Smooth muscle cell of the brain vasculature (primary cell): ENCODE results near the gene ROR1.

ENCODE experiments used
- DNase-seq: peaks from one replicate; pipeline ENCODE4 v3.0.0-alpha.2; 2012; ENCODE audit warnings: low read depth, low spot score

ROR1 gene

GRCh38 chr1:64006276-64007051, 232.6 kb downstream of the ROR1 start:
- no peak for DNase-seq

- no peak for DNase-seq
Measured at GRCh38 chr1:64010316-64010715, 236.5 kb downstream of the ROR1 start.

- DNase-seq = no peak
Measured at GRCh38 chr1:64013395-64013794, 239.6 kb downstream of the ROR1 start.

- no peak for DNase-seq
Measured at GRCh38 chr1:64019818-64020217, 246.0 kb downstream of the ROR1 start.

GRCh38 chr1:64021066-64021465, 247.2 kb downstream of the ROR1 start:
- DNase-seq = no peak

- no peak for DNase-seq
Measured at GRCh38 chr1:64025051-64025450, 251.2 kb downstream of the ROR1 start.

- no peak for DNase-seq
Measured at GRCh38 chr1:64029037-64029436, 255.2 kb downstream of the ROR1 start.

GRCh38 chr1:64030411-64030810, 256.6 kb downstream of the ROR1 start:
- DNase-seq = no peak

GRCh38 chr1:64031236-64031635, 257.4 kb downstream of the ROR1 start:
- DNase-seq = no peak

GRCh38 chr1:64033667-64034220, 259.9 kb downstream of the ROR1 start:
- no peak for DNase-seq

GRCh38 chr1:64036549-64036948, 262.7 kb downstream of the ROR1 start:
- DNase-seq = no peak

- no peak for DNase-seq
Measured at GRCh38 chr1:64038119-64038518, 264.3 kb downstream of the ROR1 start.

- DNase-seq = no peak
Measured at GRCh38 chr1:64038965-64039364, 265.1 kb downstream of the ROR1 start.

GRCh38 chr1:64039390-64039926, 265.6 kb downstream of the ROR1 start:
- peak; percentile 97 for DNase-seq

- no peak for DNase-seq
Measured at GRCh38 chr1:64041371-64042131, 267.7 kb downstream of the ROR1 start.

- DNase-seq = peak; percentile 64
Measured at GRCh38 chr1:64042331-64043100, 268.7 kb downstream of the ROR1 start.

GRCh38 chr1:64043288-64043687, 269.5 kb downstream of the ROR1 start:
- DNase-seq = no peak

GRCh38 chr1:64043976-64044375, 270.2 kb downstream of the ROR1 start:
- DNase-seq = no peak

GRCh38 chr1:64046243-64046642, 272.4 kb downstream of the ROR1 start:
- DNase-seq = no peak

GRCh38 chr1:64046891-64047290, 273.1 kb downstream of the ROR1 start:
- DNase-seq = no peak

- no peak for DNase-seq
Measured at GRCh38 chr1:64047549-64047996, 273.8 kb downstream of the ROR1 start.
